Left ventricle myocardium superior (tissue), 1 donor: Measurements from ENCODE around the gene HSPA6. TPM values are rescaled to one million over a fixed set of nuclear protein-coding genes. Genes with fewer than 3 reads are reported as not detected.
"Not testable (repeated sequence)": the region's sequence is repeated elsewhere in the genome, so short reads cannot be mapped to it uniquely, and the experiment has no call there.

Source experiments
- ATAC-seq: fragments of 200-7000 bp; cut with Tn5 transposase; one replicate; pipeline ENCODE4 v1.9.1; 2020; ENCODE audit warnings: mild to moderate bottlenecking, moderate library complexity
- DNase-seq: peaks from one replicate; pipeline ENCODE4 v3.0.0-alpha.2; 2020
- intact Hi-C: fragments of 100-400 bp; cut with micrococcal nuclease; formaldehyde crosslinking; loops from one replicate; pipeline ENCODE4 v1.11.0; 2022
- total RNA-seq: library from RNA; stranded (reverse); fragmentation: NEBNext Ultra II Directional; extraction: Animal tissue kit (Norgen Biotek cat#: 25700); gene quantifications from one replicate; pipeline ENCODE4 v1.2.1, GENCODE V29; 2021
- donor health status: DM: no; HTN: yes; CAD: no; lungs with severe emphysema.

The HSPA6 gene
- total RNA-seq, 1 donor from 2014 or later = 1.1 TPM

DNA sequence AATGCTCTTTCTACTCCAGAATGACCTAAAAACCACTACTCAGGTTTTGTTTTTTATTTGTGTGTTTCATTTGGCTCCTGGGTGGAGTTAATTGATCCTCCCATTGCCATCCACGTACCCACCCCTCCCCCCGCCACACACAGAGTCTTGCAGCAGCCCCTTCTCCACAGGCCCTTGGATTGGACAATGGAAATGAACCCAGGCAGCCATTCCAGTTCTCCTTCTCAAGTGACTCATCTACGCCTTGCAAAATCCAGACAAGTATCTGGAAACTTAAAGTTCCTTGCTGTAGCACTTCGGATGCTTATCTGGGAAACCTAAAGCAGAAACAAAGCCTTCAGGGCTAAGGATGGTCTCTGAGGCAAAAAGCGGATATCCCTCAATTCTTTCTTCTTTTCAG lies 26.6 kb downstream of the HSPA6 start:
- intact Hi-C loops, ATAC-seq, DNase-seq: not testable (repeated sequence)

DNA sequence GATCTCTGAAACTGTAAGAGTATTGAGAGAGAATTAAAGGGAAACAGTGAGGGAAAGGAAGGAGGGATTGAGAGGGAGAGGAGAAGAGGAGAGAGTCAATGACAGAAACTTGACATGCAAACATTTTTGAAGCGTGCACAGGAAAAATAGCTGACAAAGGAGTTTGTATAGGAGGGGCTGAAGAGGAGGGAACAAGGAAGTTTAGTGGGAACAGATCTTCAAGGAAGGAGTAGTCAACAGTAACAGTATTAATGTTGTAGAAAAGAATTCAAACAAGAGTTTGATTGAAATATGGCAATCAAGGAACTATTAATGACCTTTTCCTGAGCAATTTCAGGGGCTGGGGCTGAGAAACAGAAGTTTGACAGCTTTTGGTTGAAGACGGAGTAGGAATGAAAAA lies 29.3 kb downstream of the HSPA6 start:
- peak; percentile 45 for ATAC-seq
- DNase-seq, intact Hi-C loops: not testable (repeated sequence)

DNA sequence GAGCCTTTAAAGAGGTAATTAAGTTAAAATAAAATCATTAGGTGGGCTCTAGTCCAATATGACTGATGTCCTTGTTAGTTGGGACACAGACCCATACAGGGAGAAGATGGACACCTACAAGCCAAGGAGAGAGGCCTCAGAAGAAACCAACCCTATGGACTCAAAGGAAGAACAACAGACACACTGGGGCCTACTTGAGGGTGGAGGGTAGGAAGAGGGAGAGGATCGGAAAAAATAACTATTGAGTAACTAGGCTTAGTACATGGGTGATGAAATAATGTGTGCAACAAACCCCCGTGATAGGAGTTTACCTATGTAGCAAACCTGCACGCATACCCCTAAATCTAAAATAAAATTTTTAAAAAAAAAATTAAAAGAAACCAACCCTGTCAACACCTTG lies 30.0 kb downstream of the HSPA6 start:
- DNase-seq, intact Hi-C loops: not testable (repeated sequence)
- ATAC-seq = peak; percentile 65

DNA sequence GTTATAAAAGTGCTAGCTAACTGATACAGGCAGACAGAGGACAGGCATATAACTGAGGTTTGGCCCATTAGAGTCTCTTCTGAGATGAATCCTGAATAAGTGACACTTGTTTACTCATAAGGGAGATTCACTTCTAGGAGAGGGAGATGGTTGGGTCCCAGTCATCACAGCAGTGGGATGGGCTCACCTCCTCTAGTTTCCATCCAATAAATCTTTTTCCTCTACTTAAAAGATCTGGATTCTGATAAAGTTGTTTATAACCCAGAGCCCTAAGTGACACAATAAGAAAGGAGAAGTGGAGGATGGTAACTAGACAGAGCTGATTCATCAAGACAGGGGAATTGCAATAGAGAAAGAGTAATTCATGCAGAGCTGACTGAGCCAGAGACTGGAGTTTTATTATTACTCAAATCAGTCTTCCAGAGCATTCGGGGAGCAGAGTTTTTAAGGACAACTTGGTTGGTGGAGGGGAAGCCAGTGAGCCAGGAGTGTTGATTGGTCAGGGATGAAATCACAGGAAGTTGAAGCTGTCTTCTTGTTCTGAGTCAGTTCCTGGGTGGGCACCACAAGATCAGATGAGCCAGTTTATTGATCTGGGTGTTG lies 30.6 kb downstream of the HSPA6 start:
- DNase-seq, intact Hi-C loops: not testable (repeated sequence)
- ATAC-seq = peak; percentile 78

DNA sequence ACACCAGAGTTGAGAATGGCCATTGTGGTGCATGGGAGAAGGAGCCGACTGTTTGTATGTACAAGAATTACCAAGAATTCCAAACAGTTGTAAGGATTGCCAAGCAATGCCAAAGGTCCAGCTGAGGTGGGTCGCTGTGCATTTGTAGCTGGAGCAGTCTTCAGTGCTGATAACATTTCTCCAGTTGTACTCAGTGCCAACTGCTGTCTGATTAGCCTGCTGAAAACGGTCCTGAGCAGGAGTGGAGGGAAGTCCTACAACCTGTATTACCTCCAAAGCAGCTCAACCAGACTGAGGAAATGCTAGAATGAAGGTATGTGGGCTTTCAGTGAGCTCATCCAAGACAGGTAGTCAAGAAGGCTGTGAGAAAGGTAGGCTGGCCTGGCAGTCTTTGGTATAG lies 31.8 kb downstream of the HSPA6 start:
- DNase-seq, intact Hi-C loops, ATAC-seq: not testable (repeated sequence)

DNA sequence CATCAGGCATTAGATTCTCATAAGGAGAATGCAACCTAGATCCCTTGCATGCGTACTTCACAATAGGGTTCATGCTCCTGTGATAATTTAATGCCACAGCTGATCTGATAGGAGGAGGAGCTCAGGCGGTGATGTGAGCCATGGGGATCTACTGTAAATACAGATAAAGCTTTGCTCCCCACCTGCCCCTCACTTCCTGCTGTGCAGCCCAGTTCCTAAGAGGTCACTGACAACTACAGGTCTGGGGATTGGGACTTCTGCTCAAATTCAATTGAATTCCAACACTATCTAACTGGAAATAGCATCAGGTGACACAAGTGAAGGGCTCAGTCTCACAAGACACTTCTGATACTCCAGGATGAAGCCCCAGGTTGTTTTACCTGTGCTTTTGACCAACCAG lies 32.6 kb downstream of the HSPA6 start:
- intact Hi-C loops, DNase-seq, ATAC-seq: not testable (repeated sequence)

DNA sequence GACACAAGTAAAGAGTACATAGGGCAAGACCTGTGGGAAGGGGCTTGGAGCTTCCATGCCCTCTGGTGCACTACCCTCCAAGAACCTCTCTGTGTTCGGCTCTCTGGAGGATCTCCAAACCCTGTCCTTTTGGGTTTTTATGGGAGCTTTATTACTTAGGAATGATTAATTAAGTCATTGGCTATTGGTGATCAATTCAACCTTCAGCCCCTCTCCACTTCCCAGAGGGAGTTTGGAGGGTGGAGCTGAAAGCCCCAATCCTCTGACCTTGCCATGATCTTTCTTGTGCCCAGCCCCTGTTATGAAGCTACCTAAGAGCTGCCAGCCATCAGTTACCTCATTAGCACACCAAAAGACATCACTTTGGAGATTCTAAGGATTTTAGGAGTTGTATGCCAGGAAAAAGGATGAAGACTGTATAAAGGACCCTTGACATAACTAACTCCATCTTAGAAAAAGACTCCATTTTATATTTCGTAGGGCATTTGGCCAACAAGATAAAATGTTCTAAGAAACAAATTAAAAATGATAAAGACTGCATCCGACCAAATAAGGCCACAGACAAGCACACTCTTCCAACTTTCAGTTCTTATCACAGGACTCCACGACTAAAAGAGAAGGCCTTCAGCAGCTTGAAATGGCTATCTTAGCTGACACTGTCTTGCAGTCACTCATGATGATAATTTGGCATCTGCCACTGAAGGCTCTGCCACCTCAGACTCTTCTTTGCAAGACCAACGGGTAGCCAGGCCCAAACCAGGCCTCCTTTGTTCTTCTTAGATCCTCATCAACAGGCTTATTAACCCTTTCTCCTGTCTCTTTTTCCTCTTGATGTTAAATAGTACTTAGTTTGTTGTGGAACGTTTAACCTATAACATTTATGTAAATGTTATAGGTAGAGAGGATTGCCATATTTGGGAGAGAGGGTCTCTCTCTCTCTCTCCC lies 33.4 kb downstream of the HSPA6 start:
- DNase-seq, ATAC-seq, intact Hi-C loops: not testable (repeated sequence)

DNA sequence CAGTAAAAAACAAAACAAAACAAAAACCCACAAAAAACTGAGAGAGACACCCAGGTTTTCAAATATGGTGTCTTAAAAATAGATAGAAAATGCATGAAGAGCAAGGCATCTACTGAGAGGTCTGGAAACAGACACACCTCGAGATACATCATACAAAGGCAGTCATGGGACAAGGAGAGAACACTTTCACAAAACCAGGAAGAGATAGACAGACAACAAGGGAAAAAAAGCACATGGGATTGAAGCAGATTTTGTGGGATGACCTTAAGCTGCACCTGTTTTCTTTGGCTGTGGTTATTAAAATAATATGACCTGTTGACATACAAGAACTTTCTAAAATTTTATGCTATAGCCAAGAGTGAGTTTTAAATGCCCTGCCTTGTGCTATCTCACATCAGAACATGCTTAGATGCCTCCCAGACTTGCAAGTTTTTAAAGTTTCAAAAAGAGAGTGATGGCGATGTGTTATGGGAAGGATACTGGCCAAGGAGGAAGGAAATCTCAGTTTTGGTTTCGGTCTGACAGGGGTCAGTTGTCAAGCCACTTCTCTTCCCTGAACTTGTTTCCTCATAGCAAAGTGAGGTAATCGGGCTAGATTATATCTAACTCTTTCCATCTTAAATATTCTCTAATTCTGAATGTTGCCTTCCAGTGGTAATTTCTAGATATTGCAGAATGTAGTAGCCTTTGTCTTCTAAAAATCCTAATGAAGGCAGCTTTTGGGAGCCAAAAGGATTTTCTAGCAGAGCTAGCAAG lies 36.8 kb downstream of the HSPA6 start:
- ATAC-seq = peak; percentile 86
- DNase-seq, intact Hi-C loops: not testable (repeated sequence)

DNA sequence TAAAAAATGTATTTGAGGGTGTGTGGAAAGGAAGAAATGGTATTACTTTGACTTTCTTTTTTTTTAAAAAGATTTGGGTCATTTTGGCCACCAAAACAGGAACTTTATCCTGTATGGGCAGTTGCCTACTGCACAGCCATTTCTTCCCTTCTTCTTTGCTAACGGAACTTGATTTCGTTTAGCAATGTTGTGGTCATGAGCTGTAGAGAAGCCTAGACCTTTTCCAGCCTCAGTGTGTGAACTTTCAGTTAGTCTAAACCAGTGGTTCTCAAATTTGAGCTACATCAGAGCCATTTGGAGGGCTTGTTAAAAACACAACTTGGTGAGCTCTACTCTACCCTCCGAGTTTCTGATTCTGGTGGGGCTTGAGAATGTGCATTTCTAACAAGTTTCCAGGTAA lies 38.1 kb downstream of the HSPA6 start:
- ATAC-seq = peak; percentile 71
- intact Hi-C loops, DNase-seq: not testable (repeated sequence)

DNA sequence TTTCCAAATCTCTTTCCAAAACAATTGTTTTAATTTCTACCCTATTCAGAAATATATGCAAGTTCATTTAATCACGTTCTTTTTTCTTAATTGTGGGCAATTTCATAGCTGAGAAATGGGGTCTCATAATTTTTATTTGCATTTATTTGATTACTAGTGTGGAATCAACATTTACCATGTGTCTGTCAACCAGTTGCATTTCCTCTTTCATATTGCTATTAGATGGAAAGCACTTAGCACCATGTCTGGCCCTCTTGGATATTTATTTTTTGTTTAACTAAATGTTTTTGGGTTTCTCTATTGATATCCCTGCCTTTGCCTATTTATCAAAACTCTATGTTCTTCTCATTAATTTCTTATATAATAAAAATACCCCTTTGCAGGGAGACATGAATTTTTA lies 39.2 kb downstream of the HSPA6 start:
- DNase-seq, intact Hi-C loops, ATAC-seq: not testable (repeated sequence)

DNA sequence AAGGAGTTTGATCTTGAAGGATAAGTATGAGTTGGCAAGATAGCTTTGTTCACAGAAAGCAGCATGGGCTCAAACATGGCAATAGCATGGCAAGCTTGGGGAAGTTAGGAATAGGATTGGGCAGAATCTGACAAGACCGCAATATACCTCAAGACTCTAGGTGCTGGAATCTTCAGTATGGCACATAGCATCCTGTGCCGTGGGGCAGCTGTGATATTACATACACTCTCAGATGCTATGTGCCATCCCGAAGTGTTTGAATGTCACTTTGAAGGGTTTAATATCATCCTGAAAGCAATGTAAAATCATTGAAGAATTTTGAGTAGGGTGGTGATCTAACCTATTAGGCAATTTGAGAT lies 42.2 kb downstream of the HSPA6 start:
- DNase-seq, ATAC-seq, intact Hi-C loops: not testable (repeated sequence)

DNA sequence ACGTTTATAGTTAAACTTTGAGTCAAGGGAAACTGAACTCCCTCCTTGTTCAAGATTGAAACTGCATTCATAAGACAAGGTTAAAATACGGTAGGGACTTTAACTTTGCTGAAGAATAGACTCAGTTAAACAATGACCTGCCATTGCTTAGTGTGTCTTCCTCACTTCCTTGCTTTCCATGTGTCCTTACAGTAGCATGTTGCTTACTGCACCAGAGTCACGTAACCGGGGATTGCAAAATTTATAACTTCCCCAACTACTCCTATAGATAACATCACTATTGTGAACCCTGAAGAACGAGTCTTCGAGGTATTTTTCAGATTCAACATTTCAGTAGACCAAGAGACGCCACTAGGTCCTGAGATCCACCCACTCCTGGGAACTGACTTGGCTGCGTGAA lies 47.4 kb downstream of the HSPA6 start:
- ATAC-seq, intact Hi-C loops, DNase-seq: not testable (repeated sequence)

Other genes starting within 250 kb of the HSPA6 start
- 3.8 TPM for gene MPZ, start 214.6 kb upstream of the HSPA6 start, total RNA-seq
- gene SDHC, start 210.2 kb upstream of the HSPA6 start, total RNA-seq = 415 TPM
- gene CFAP126, start 156.7 kb upstream of the HSPA6 start, total RNA-seq = not detected
- gene FCGR2A, start 19.1 kb upstream of the HSPA6 start, total RNA-seq = 19.9 TPM
- gene FCGR3A, start 25.3 kb downstream of the HSPA6 start, total RNA-seq = 19.9 TPM
- gene FCGR3B, start 106.6 kb downstream of the HSPA6 start, total RNA-seq = 3.3 TPM
- 12.6 TPM for gene FCGR2B, start 138.6 kb downstream of the HSPA6 start, total RNA-seq
- not detected for gene FCRLA, start 182.7 kb downstream of the HSPA6 start, total RNA-seq
- gene FCRLB, start 197.0 kb downstream of the HSPA6 start, total RNA-seq = 0.17 TPM
- gene DUSP12, start 225.2 kb downstream of the HSPA6 start, total RNA-seq = 8.3 TPM
- 12.8 TPM for gene ATF6, start 241.8 kb downstream of the HSPA6 start, total RNA-seq